CD4-positive, alpha-beta T cell treated with Interleukin-6 for 4 hours (primary cell): ENCODE results near the gene RAD51C.
"Not testable (repeated sequence)": the region's sequence is repeated elsewhere in the genome, so short reads cannot be mapped to it uniquely, and the experiment has no call there.

Experiments used
- DNase-seq: peaks from one replicate; pipeline ENCODE4 v3.0.0-alpha.2; 2020; ENCODE audit warnings: mixed read lengths

The RAD51C gene

GRCh38 chr17:58684462-58684861 lies 7.9 kb upstream of the RAD51C start:
- not testable (repeated sequence) for DNase-seq

DNA sequence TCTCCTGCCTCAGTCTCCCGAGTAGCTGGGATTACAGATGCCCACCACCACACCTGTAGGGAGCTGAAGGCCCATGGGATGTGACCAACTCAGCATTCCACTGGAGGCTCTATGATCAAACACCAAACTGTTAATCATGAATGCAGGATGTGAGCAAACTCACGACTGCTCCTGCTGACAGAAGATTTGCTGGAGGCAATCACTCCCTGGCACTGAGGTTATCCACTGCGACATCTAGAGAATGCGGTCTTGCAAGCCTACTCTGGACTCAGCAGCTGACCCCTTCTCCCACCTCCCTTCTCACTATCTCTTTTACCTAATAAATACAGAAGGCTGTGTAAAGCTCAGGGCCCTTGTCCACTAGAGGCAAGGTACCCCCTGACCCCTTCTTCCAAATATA lies 5.4 kb upstream of the RAD51C start:
- DNase-seq: no peak

GRCh38 chr17:58688521-58688920 lies 3.9 kb upstream of the RAD51C start:
- no peak for DNase-seq

GRCh38 chr17:58690033-58690432 lies 2.4 kb upstream of the RAD51C start:
- not testable (repeated sequence) for DNase-seq

GRCh38 chr17:58691701-58692238 lies 632 bp upstream of the RAD51C start, which contains the start of gene TEX14:
TEX14 (minus strand) TSS chr17:58692045; CDS start chr17:58652001, 40,044 bp downstream.
- no peak for DNase-seq

GRCh38 chr17:58693208-58693607 lies 806 bp downstream of the RAD51C start:
- DNase-seq: no peak

- DNase-seq: no peak
These were observed 1.3 kb downstream of the RAD51C start for GRCh38 chr17:58693751-58694150.

GRCh38 chr17:58694302-58694701 lies 1.9 kb downstream of the RAD51C start:
- DNase-seq: no peak

- no peak for DNase-seq
These were observed 2.4 kb downstream of the RAD51C start for GRCh38 chr17:58694826-58695225.

DNA sequence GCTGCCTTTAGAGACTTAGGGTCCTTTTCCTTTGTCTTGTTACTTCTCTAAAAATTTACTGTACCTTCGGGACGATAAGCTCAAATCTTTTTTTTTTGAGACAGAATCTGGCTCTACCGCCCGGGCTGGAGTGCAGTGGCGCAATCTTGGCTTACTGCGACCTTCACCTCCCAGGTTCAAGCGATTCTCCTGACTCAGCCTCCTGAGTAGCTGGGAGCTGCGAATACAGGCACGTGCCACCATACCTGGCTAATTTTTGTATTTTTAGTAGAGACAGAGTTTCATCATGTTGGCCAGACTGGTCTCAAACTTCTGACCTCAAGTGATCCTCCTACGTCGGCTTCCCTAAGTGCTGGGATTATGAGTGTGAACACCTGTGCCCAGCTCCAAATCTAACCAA lies 7.4 kb downstream of the RAD51C start:
- no peak for DNase-seq

DNA sequence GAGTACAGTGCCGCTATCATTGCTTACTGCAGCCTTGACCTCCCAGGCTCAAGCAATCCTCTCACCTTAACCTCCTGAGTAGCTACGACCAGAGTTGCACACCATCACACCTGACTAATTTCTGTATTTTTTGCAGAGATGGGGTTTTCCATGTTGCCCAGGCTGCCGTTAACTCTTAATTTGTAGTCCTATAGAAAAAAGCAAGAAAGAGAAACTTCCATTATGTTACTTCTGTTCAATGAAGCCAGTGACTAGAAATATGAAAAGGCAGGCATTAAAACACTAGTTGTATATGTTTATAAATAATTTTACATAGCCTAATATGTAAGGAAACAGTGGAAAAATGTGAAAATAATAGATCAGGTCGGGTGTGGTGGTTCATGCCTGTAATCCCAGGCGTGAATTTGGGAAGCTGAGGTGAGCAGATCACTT lies 9.7 kb downstream of the RAD51C start:
- no peak for DNase-seq

DNA sequence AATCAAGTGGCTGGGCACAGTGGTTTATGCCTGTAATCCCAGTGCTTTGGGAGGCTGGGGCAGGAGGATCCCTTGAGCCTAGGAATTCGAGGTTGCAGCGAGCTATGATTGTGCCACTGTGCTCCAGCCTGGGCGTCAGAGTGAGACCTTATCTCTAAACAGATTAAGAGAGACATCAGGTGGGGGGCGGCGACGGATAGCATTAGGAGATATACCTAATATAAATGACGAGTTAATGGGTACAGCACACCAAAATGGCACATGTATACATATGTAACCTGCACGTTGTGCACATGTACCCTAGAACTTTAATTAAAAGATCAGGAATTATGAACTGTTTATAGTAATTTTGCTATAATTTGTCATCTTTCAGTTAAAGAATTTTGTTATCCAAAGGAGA lies 10.3 kb downstream of the RAD51C start:
- DNase-seq: no peak

GRCh38 chr17:58703137-58703915 lies 10.9 kb downstream of the RAD51C start:
- DNase-seq: no peak

DNA sequence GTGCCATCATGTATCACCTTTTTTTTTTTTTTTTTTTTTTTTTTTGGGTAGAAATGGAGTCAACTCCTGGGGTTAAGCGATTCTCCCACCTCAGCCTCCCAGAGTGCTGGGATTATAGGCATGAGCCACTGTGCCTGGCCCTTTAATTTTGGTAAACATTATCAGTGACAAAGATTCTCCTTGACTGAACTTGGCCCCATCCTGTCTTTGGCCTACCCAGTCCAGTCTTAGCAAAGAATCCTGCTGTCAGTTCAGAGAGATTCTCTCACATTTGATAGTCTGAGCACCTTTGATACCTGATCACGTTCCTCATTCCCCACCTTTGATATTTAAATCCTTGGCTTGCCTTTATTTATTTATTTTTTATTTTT lies 11.5 kb downstream of the RAD51C start:
- DNase-seq: no peak

DNA sequence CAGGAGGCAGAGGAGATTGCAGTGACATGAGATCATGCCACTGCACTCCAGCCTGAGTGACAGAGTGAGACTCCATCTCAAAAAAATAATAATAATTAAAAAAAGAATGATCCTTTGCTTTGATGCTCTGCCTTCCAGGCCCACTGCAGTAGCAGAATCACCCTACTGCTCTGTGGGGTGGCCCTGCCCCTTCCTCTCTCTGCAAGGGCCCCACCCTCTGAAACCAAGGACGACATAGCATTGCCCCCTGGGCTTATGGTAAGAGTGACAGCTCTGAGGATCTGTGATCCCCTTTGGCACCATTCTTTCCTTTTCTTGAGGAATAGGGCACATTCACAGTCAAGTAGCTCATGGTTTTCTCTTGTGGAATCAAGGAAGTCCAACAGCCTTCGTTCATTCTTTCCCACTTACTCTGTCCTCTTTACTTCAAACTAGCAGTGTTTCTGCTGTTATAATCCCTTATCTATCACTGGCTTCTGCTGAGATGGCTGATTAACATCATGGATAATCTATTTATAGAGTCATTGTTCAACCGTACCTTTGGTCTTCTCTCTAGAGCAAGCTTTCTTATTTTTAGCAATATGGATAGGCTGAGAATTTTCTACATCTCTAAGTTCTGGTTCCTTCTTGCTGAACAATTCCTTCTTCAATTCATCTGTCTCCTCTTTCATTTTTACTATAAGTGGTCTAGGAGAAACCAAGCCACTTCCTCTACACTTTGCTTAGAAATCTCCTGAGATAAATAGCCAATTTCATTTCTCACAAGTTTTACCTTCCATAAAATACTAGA lies 14.1 kb downstream of the RAD51C start:
- DNase-seq: no peak

GRCh38 chr17:58710948-58711552 lies 18.6 kb downstream of the RAD51C start:
- DNase-seq: peak; percentile 63

- no peak for DNase-seq
These were observed 29.9 kb downstream of the RAD51C start for GRCh38 chr17:58722274-58722673.

- DNase-seq: no peak
These were observed 30.3 kb downstream of the RAD51C start for GRCh38 chr17:58722696-58723095.

- DNase-seq: no peak
These were observed 36.4 kb downstream of the RAD51C start for GRCh38 chr17:58728798-58729197.

GRCh38 chr17:58730937-58731336 lies 38.5 kb downstream of the RAD51C start:
- DNase-seq: no peak

DNA sequence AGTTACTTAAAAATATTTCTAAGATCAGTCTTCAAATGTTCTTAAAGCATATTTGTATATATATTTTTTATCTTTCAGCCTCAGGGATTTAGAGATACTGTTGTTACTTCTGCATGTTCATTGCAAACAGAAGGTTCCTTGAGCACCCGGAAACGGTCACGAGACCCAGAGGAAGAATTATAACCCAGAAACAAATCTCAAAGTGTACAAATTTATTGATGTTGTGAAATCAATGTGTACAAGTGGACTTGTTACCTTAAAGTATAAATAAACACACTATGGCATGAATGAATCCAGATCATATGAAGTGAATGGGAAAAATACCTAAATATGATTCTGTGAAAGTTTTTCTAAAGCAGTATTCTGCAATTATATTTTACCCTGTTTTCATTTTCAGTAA lies 41.6 kb downstream of the RAD51C start:
- no peak for DNase-seq

GRCh38 chr17:58734811-58735210 lies 42.4 kb downstream of the RAD51C start:
- DNase-seq: no peak

DNA sequence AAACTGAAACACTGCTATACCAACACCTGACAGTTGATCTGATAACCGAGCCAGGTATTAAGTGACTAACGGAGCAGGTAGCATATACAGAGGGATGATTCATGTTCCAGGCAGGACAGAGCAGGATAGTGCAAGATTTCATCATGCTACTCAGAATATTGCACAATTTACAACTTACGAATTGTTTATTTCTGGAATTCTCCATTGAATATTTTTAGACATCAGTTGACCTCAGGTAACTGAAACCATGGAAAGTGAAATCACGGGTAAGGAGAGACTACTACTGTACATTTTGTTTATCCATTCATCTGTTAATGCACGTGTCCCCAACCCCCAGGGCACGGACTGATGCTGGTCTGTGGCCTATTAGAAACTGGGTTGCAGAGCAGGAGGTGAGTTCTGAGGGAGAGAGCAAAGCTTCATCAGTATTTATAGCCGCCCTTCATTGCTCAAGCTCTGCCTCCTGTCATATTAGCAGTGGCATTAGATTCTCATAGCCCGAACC lies 48.8 kb downstream of the RAD51C start:
- no peak for DNase-seq
